Astrocyte (in vitro differentiated cells and primary cell): ENCODE results near the gene RNF166. TPM values are rescaled to one million over a fixed set of nuclear protein-coding genes. Genes with fewer than 3 reads are reported as not detected.

ENCODE experiments used
- DNase-seq: peaks from one replicate; pipeline ENCODE4 v3.0.0-alpha.2; 2010; ENCODE audit warnings: low read depth
- FAIRE-seq: peaks from 2 replicates; lab custom pipeline; 2011; peaks lifted over from hg19 to GRCh38; lab: Jason Lieb, UNC
- H2AFZ ChIP-seq: 2 replicates; pipeline ENCODE4 v1.6.0; 2012; ENCODE audit warnings: low read depth, low read length, inconsistent platforms
- H3K27ac ChIP-seq: 2 replicates; pipeline ENCODE4 v1.5.1; 2011; ENCODE audit warnings: low read depth, low read length, inconsistent platforms
- H3K27me3 ChIP-seq: 2 replicates; pipeline ENCODE4 v1.6.0; 2011; ENCODE audit warnings: low read length, inconsistent platforms; ENCODE audit not compliant: insufficient read depth
- H3K36me3 ChIP-seq: 2 replicates; pipeline ENCODE4 v1.5.1; 2011; ENCODE audit warnings: low read length, inconsistent platforms; ENCODE audit not compliant: insufficient read depth
- H3K4me1 ChIP-seq: 2 replicates; pipeline ENCODE4 v1.5.1; 2011; ENCODE audit warnings: low read length, inconsistent platforms; ENCODE audit not compliant: insufficient read depth
- H3K4me2 ChIP-seq: 2 replicates; pipeline ENCODE4 v1.6.0; 2012; ENCODE audit warnings: low read length, inconsistent platforms
- H3K4me3 ChIP-seq: 2 replicates; pipeline ENCODE4 v1.5.1; 2011; ENCODE audit warnings: low read depth, mild to moderate bottlenecking, low read length, inconsistent platforms; ENCODE audit not compliant: insufficient read depth
- H3K79me2 ChIP-seq: 2 replicates; pipeline ENCODE4 v1.6.0; 2012; ENCODE audit warnings: mild to moderate bottlenecking, low read length, inconsistent platforms; ENCODE audit not compliant: insufficient read depth
- H3K9ac ChIP-seq: 2 replicates; pipeline ENCODE4 v1.6.0; 2012; ENCODE audit warnings: mild to moderate bottlenecking, low read length, inconsistent platforms
- H3K9me3 ChIP-seq: 2 replicates; pipeline ENCODE4 v1.5.1; 2012; ENCODE audit warnings: low read depth, mild to moderate bottlenecking, low read length, inconsistent platforms; ENCODE audit not compliant: insufficient read depth
- H4K20me1 ChIP-seq: 2 replicates; pipeline ENCODE4 v1.6.0; 2012; ENCODE audit warnings: low read length, inconsistent platforms; ENCODE audit not compliant: insufficient read depth
- H3K27ac Mint-ChIP-seq: one replicate; pipeline ENCODE4 v1.8.0; 2021; ENCODE audit warnings: mild to moderate bottlenecking, mixed read lengths; ENCODE audit not compliant: unreplicated experiment
- H3K27me3 Mint-ChIP-seq: one replicate; pipeline ENCODE4 v1.8.0; 2021; ENCODE audit warnings: low read depth, mixed read lengths; ENCODE audit not compliant: unreplicated experiment
- H3K36me3 Mint-ChIP-seq: one replicate; pipeline ENCODE4 v1.8.0; 2021; ENCODE audit warnings: low read depth, mixed read lengths; ENCODE audit not compliant: unreplicated experiment
- H3K4me1 Mint-ChIP-seq: one replicate; pipeline ENCODE4 v1.8.0; 2021; ENCODE audit warnings: low read depth, mixed read lengths; ENCODE audit not compliant: unreplicated experiment
- H3K4me3 Mint-ChIP-seq: one replicate; pipeline ENCODE4 v1.8.0; 2021; ENCODE audit warnings: mild to moderate bottlenecking, moderate library complexity, mixed read lengths; ENCODE audit not compliant: unreplicated experiment
- H3K9me3 Mint-ChIP-seq: one replicate; pipeline ENCODE4 v1.8.0; 2021; ENCODE audit warnings: mild to moderate bottlenecking, mixed read lengths; ENCODE audit not compliant: unreplicated experiment
- EZH2 ChIP-seq: IDR thresholded peaks from 2 replicates; pipeline ENCODE4 v1.6.1; 2012; ENCODE audit warnings: mild to moderate bottlenecking, low read length, inconsistent platforms; ENCODE audit not compliant: insufficient read depth
- total RNA-seq: library from RNA; stranded (reverse); gene quantifications from 2 replicates; pipeline ENCODE4 v1.2.1, GENCODE V29; 2021
- TF ChIP-seq, protein P1 (sequence below): IDR thresholded peaks from 2 replicates; pipeline ENCODE4 v1.5.1; 2011; ENCODE audit warnings: low read depth, mild to moderate bottlenecking, inconsistent platforms, low read length, moderate library complexity; ENCODE audit not compliant: insufficient read depth

RNF166 gene
- total RNA-seq, 1 donor from 2014 or later, result 15.4 TPM

DNA sequence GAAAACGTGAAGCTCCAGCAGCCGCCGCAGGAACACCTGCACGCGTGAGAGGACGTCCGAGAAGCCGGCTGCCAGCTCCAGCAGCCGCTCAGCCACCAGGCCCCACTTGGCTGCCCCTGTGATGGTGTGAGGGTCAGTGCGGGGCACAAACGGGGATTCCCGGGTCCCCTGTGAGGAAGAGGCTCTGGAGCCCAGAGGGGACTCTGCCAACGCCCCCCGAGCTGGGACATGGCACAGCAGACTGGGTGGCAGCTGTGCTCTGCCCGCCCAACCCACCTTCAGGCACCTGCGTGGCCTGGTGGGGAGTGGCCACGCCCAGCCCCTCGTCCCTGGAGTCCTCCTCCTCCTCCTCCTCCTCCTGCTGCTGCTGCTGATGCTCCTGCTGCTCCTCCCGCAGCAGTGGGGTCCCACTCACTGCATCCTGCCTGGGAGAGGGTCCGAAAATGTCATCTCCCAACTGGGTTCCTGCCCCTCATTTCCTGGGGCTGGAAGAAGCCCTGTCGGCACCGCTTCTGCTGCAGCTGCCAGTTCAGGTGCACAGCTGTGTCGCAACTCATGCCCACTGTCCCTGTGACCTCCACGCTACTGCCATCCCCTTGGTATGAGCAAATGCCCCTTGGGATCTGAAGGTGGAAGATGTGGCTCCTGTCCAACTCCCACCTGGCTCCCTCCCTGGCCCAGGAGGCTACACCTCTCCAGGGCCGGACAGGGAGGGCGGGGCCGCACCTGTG, 27.6 kb upstream of the RNF166 start:
- Histone ChIP-seq H3K79me2 (peaks cover 11% of the 10 kb centered on the region), H2AFZ (no peak overlapping the region), H3K9me3 (no peaks in the 10 kb centered on the region), H3K4me2 (no peak overlapping the region), H3K27ac (no peak overlapping the region), H3K36me3 (no peaks in the 10 kb centered on the region), H3K4me3 (no peak overlapping the region), H3K27me3 (no peaks in the 10 kb centered on the region), H3K4me1 (peaks cover 12% of the 10 kb centered on the region), H4K20me1 (peaks cover 72% of the 10 kb centered on the region), H3K9ac (no peak overlapping the region)
- DNase-seq, result no peak
- no peak overlapping the region for H3K27ac Mint-ChIP-seq
- no peaks in the 10 kb centered on the region for H3K9me3 Mint-ChIP-seq
- H3K36me3 Mint-ChIP-seq, result peaks cover 5% of the 10 kb centered on the region
- no peak for TF ChIP-seq EZH2
- H3K4me1 Mint-ChIP-seq, result peaks cover 9% of the 10 kb centered on the region
- FAIRE-seq, result no peak
- no peak overlapping the region for H3K4me3 Mint-ChIP-seq
- H3K27me3 Mint-ChIP-seq, result no peaks in the 10 kb centered on the region

DNA sequence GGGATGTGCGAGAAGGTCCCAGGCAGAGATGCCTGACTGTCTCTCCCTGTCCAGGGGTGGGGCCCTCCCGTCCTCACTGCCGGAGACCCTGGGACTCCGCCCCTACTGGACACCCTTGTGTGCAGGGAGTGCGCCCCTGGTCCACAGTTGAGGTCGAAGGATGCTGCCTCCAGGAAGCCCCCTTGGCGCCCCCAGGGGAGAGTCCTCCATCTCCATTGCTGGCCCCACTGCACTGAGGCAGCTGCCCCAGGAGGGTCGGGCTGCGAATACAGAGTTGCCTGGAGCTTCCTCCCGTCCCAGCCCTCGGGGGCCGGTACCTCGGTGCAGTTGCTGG, 26.7 kb upstream of the RNF166 start:
- H3K4me3 Mint-ChIP-seq, result no peak overlapping the region
- H3K36me3 ChIP-seq, result no peaks in the 10 kb centered on the region

DNA sequence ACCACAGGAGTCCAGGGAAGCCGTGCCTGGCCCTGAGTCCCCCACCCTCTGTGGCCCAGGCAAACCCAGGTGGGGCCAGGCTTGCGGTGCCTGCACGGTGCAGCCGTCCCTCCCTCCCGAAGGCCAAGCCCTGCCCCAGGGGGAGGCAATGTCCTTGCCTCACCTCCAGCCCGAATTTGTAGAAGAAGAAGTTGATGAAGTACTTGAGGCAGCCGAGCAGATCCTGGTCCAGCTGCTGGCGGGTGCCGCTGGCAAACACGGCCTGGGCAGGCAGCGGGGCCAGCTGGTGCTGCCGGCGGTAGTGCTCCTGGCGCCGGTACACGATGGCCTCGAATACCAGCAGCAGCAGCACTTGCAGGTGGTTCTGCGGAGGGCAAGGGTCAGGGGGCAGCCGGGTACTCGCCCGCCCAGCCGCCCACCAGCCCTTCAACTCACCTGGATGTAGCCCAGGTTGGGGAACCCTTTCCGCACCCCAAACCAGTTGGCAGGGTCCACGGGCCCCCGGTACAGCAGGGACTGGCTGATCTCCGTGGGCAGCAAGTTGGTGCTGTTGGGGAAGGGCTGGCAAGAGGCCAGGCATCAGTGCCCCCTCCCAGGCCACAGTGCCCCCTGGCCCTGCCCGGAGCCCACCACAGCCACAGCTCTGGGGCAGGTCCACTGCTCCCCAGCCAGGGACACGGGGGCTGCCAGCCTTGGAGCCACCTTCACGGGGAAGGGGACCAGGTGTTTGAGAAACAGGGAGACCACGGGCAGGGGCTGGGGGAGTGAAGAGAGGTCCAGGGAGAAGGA, 26.2 kb upstream of the RNF166 start:
- peaks cover 61% of the 10 kb centered on the region for H4K20me1 ChIP-seq
- no peaks in the 10 kb centered on the region for H3K36me3 ChIP-seq
- no peaks in the 10 kb centered on the region for H3K9me3 ChIP-seq
- TF ChIP-seq, protein P1, sequence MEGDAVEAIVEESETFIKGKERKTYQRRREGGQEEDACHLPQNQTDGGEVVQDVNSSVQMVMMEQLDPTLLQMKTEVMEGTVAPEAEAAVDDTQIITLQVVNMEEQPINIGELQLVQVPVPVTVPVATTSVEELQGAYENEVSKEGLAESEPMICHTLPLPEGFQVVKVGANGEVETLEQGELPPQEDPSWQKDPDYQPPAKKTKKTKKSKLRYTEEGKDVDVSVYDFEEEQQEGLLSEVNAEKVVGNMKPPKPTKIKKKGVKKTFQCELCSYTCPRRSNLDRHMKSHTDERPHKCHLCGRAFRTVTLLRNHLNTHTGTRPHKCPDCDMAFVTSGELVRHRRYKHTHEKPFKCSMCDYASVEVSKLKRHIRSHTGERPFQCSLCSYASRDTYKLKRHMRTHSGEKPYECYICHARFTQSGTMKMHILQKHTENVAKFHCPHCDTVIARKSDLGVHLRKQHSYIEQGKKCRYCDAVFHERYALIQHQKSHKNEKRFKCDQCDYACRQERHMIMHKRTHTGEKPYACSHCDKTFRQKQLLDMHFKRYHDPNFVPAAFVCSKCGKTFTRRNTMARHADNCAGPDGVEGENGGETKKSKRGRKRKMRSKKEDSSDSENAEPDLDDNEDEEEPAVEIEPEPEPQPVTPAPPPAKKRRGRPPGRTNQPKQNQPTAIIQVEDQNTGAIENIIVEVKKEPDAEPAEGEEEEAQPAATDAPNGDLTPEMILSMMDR, result no peak
- TF ChIP-seq EZH2, result no peak
- FAIRE-seq (no peak), DNase-seq (no peak)
- Mint-ChIP-seq H3K27me3 (no peaks in the 10 kb centered on the region), H3K27ac (no peak overlapping the region), H3K4me3 (no peak overlapping the region), H3K36me3 (peaks cover 5% of the 10 kb centered on the region), H3K4me1 (peaks cover 9% of the 10 kb centered on the region), H3K9me3 (no peaks in the 10 kb centered on the region)
- H3K27me3 ChIP-seq, result no peaks in the 10 kb centered on the region
- no peak overlapping the region for H2AFZ ChIP-seq
- H3K4me1 ChIP-seq, result peaks cover 12% of the 10 kb centered on the region
- H3K27ac ChIP-seq, result no peak overlapping the region
- no peak overlapping the region for H3K4me2 ChIP-seq
- no peak overlapping the region for H3K9ac ChIP-seq
- peaks cover 11% of the 10 kb centered on the region for H3K79me2 ChIP-seq
- no peak overlapping the region for H3K4me3 ChIP-seq

More for the DNA sequence above, 26.7 kb upstream of the RNF166 start:
- Mint-ChIP-seq H3K4me1 (peaks cover 9% of the 10 kb centered on the region), H3K27me3 (no peaks in the 10 kb centered on the region), H3K9me3 (no peaks in the 10 kb centered on the region), H3K36me3 (peaks cover 5% of the 10 kb centered on the region), H3K27ac (no peak overlapping the region)
- Histone ChIP-seq H3K4me2 (no peak overlapping the region), H3K9me3 (no peaks in the 10 kb centered on the region), H4K20me1 (peaks cover 64% of the 10 kb centered on the region), H3K4me3 (no peak overlapping the region), H3K4me1 (peaks cover 12% of the 10 kb centered on the region), H3K9ac (no peak overlapping the region), H3K27ac (no peak overlapping the region), H2AFZ (no peak overlapping the region), H3K27me3 (no peaks in the 10 kb centered on the region), H3K79me2 (peaks cover 11% of the 10 kb centered on the region)
- FAIRE-seq (no peak), DNase-seq (no peak)
- TF ChIP-seq EZH2, result no peak
- TF ChIP-seq, protein P1, result no peak
